Activated CD8-positive, alpha-beta memory T cell treated with anti-CD3 and anti-CD28 coated beads, Interleukin-2, amount 50 U/mL, for 24 hours (primary cell): ENCODE results near the gene KCNA3.

Experiments used
- DNase-seq: peaks from one replicate; pipeline ENCODE4 v3.0.0-alpha.2; 2020; ENCODE audit errors: extremely low read depth

Gene KCNA3

GRCh38 chr1:110639724-110640386 lies 34.9 kb downstream of the KCNA3 start:
- DNase-seq = no peak

GRCh38 chr1:110638556-110638955 lies 36.2 kb downstream of the KCNA3 start:
- DNase-seq = no peak

GRCh38 chr1:110638058-110638457 lies 36.7 kb downstream of the KCNA3 start:
- no peak for DNase-seq

DNA sequence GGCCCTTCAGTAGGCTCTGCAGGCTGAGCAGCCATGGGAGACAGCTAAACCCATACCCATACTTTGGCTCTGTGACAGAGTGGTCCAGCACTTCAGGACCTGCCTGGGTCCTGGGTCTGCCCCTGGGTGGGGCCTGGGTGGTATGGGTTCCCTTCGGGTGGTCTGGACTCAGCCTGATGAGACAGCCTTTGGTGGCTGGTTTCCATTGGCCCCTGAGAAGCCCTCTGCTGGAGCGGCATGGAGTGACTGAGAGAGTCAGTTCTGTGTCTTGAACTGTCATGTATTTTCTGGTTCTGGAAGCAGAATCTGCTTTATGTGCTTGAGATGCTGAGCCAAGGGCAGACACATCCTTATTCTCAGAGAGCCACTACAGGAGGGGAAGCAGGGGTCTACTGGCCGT lies 37.3 kb downstream of the KCNA3 start:
- DNase-seq = no peak

DNA sequence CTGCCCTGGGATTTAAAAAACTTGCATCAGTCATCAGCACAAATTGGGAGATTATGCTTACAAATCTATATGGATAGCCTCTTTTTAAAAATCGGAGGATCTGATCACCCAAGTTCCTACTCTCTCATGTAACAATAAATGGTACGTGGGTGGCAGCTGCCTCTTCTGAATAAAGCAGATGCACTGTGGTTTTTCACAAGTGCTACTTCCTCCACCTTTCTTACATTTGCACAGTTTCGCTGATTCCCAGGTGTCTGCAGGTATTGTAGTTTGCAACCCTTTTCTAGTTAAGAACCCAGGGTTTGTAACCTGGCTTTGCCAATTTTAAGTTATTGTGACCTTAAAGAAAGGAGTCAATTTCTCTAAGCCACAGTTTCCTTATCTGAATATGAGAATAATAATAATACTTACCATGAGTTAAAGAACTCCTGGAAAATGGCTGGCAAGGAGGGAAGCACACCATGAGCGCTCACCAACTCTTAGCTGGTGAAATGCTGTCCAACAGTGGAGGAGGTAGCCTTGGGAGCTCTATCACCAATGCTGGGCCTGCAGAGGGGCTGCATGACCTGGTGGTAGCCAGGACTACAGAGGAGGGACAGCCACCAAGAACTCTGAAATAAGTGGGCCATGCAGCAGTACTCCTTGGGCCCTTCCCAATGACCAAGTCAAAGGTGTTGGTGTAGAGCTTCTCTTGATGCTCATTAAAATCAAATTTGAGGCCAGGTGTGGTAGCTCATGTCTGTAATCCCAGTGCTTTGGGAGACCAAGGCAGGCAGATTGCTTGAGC lies 38.4 kb downstream of the KCNA3 start:
- DNase-seq = no peak

GRCh38 chr1:110635434-110635833 lies 39.3 kb downstream of the KCNA3 start:
- no peak for DNase-seq

GRCh38 chr1:110634455-110635311 lies 40.1 kb downstream of the KCNA3 start:
- DNase-seq = peak; percentile 53

DNA sequence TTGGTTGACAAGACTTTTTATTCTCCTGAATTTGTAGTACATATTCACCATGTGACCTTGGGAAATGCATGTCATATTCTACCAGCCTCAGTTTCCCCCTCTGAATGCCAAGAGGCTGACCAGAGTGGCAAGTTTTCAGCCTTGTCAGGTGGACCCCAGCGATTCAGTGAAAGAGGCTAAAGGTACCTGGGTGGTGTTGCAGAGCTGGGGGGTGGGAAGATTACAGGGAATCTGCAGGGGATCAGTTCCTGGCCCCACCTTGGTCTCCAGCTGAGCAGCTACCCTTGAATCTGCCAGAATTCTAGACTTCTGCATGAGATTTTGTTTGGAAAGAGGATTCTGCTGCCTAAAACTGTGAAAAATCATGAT lies 40.7 kb downstream of the KCNA3 start:
- no peak for DNase-seq

DNA sequence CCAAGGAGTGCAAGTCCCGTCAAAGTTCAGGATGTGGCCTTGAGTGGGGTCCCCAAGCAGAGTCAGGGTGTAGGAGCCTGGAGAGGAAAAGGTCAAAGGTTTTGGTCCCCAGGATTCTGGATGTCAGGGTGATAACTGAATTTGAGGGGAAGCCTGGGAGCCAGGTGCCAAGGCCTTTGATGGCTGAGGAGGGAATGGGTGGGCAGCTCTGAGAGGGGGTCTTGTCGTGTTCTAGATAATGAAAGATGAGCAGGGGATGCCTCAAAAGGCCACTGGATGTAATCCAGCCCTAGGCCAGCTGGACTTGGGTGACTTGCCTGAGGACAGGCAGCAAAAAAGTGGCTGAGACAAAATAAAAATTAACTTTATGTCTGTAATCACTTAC lies 41.1 kb downstream of the KCNA3 start:
- no peak for DNase-seq

GRCh38 chr1:110631836-110632620 lies 42.7 kb downstream of the KCNA3 start:
- DNase-seq = no peak

DNA sequence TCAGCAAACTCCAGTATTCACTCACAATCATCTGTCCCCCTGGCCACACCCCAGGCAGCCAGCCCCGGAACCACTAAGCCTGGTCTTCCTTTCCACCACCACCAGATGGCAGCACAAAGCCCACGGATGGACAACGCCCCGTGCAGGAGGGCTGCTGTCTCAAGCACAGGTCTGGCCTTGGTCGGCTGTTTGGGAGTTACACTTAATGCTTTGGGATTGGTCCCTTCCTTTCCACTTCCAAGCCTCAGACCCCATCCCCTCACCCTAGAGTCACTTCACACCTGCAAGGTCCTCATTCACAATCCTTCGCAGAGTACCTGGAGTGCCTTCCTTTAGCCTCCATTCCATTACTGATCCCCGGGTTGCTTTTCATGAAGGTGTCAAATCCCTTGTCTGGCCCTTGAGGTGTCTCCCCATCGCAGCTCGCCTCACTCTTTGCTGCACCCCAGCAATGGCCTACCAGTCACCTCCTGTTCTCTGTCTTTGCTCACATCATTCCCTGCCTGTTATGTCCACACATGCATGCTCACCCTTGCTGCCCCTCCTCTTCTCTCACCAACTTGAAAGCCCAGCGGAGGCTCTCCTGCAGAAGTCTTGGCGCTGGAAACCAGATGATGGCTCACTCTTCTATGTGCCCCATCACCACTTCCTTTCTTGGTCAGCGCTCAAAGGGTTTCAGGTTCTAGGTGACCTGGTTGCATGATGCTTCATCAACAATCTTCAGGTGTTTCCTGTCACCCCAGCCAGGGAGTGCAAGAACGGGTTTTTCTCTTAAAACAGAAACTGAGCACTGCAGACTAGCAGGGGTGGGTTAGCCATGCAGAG lies 43.7 kb downstream of the KCNA3 start:
- DNase-seq = peak; percentile 69

DNA sequence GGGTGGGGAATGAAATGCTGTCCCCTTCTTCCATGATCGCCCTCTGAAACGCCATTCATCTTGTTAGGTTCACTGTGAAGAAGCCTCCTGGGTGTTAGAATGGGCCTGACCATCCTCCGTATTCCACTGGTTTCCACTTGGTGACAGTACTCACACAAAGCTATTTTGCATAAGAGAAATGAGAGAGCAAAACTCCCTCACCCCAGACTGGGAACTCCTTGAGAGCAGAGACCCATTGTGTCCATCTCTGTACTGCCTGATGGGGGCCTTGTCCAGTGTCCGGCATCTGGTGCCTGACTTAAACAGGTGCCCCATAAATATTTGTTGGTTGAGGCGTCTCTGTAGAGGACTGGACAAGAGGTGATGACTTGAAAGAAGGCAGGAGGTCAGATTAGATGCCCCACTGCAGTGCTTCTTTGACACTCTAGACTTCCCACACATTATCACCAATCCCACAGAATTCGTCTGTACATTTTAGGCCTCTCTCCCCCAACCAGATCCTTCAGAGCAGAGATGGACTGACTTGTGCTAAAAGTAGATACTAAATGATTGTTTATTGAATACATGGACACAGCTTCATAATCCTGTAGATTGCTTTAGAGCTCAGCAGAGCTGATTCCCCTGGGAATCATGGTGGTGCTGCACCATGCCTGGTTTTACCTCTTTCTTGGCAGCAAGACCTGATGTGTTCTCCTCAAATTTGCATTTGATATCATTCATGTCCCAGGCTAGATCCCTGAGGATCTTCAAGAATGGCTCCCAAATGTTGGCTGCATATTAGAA lies 46.2 kb downstream of the KCNA3 start:
- DNase-seq = no peak

GRCh38 chr1:110627764-110628163 lies 47.0 kb downstream of the KCNA3 start:
- DNase-seq = no peak

DNA sequence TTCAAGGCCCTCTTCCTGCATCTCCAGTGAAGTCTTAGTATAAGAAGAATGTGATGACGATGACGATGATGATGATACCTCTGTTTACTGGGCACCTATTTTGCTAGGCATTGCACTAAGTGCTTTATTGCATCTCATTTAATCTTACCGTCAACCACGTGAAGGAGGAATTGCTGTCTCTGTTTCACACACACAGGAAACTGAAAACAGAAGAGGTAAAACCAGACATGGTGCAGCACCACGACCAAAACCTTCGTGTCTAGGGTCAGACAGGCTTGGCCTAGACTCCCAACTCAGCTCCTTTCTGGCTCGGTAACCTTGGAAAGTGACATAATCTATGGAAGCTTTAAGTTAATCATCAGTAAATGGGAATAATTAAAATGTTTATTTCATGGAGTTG lies 47.9 kb downstream of the KCNA3 start:
- DNase-seq = no peak
